M059J (cell line): ENCODE results near the gene FAM120AOS. TPM values are rescaled to one million over a fixed set of nuclear protein-coding genes. Genes with fewer than 3 reads are reported as not detected.

Source experiments
- total RNA-seq: library from RNA; depleted of rRNA; stranded (reverse); fragments of >200 nt; shearing (Covaris generic); gene quantifications from 2 replicates; pipeline ENCODE4 v1.2.3, GENCODE V29; 2014; rRNA removed

Gene FAM120AOS
- total RNA-seq, 1 experiment from 2014 or later = 56.1 TPM

Other genes with a start within 250 kb of the FAM120AOS start
- gene FAM120A, start 1.9 kb downstream of the FAM120AOS start, total RNA-seq = 62.5 and 100 TPM in 2 replicates
- 18.8 and 22.6 TPM in 2 replicates for gene PHF2, start 123.0 kb upstream of the FAM120AOS start, total RNA-seq